HCT116 (cell line): ENCODE data around the gene PARVA. TPM values are rescaled to one million over a fixed set of nuclear protein-coding genes. Genes with fewer than 3 reads are reported as not detected.

Experiments used
- ATAC-seq: fragments of 200-7000 bp; cut with Tn5 transposase; 2 replicates; pipeline ENCODE4 v1.9.1; 2020; ENCODE audit warnings: mild to moderate bottlenecking, moderate library complexity
- BruUV-seq: library from RNA; stranded (reverse); fragments of 400-500 nt; replicated peaks from 2 replicates; lab custom pipeline; 2021; lab: Mats Ljungman, UMichigan
- CTCF ChIA-PET: fragments of 300-600 bp; sonication (Branson Sonifier 250); formaldehyde crosslinking; loops from one replicate; lab custom pipeline; 2021; ENCODE audit warnings: antibody characterized with exemption; lab: Charles Lee
- POLR2A ChIA-PET: fragments of 300-600, 350-600 bp; sonication (Branson Sonifier 250); formaldehyde crosslinking; loops from one replicate; lab custom pipeline; 2021; ENCODE audit warnings: antibody characterized with exemption; lab: Charles Lee
- RAD21 ChIA-PET, 2 experiments: fragments of 300-600 bp; sonication (Branson Sonifier 250); formaldehyde crosslinking; loops; one replicate each; lab custom pipeline; 2023; ENCODE audit warnings: low total read pairs in 2 of 2; ENCODE audit not compliant: uncharacterized antibody in 2 of 2, unreplicated experiment in 2 of 2, low non-redundant PET in 1 of 2; lab: Charles Lee
- DNase-seq: peaks from one replicate; pipeline ENCODE4 v3.0.0-alpha.2; 2010; ENCODE audit warnings: low read depth, low spot score
- H2AFZ ChIP-seq: fragments of 200-600 bp; shearing (Covaris generic), sonication (generic); 2 replicates; pipeline ENCODE4 v1.6.1; 2017; ENCODE audit warnings: low read depth, mixed run types, mixed read lengths, antibody characterized with exemption, low read length; ENCODE audit not compliant: poor library complexity, severe bottlenecking
- H3K27ac ChIP-seq: 2 replicates; pipeline ENCODE4 v1.5.1; 2012; ENCODE audit warnings: low read depth, low read length
- H3K27me3 ChIP-seq: fragments of 200-600 bp; sonication (generic); 2 replicates; pipeline ENCODE4 v1.6.1; 2016; ENCODE audit warnings: mixed run types, low read length, mixed read lengths; ENCODE audit not compliant: insufficient read depth
- H3K36me3 ChIP-seq, 2 experiments: fragments of 200-500 bp in 1 of 2; fragments of 200-600 bp in 1 of 2; sonication (Bioruptor generic) in 1 of 2; sonication (generic) in 1 of 2; 2 replicates each; pipeline versions ENCODE4 v1.5.1 to v1.6.1; 2014 to 2016; ENCODE audit warnings: low read length in 2 of 2, inconsistent platforms in 1 of 2, mixed read lengths in 1 of 2, mixed run types in 1 of 2; ENCODE audit not compliant: insufficient read depth in 2 of 2, control insufficient read depth in 1 of 2
- H3K4me1 ChIP-seq, 2 experiments: fragments of 200-600 bp in 1 of 2; sonication (generic) in 1 of 2; 2 replicates each; pipeline versions ENCODE4 v1.5.1 to v1.6.1; 2012 to 2017; ENCODE audit warnings: low read length in 2 of 2, inconsistent platforms in 1 of 2, mild to moderate bottlenecking in 1 of 2, mixed read lengths in 1 of 2, mixed run types in 1 of 2, moderate library complexity in 1 of 2; ENCODE audit not compliant: insufficient read depth in 2 of 2, control insufficient read depth in 1 of 2
- H3K4me2 ChIP-seq: fragments of 200-600 bp; sonication (generic); 2 replicates; pipeline ENCODE4 v1.6.1; 2017; ENCODE audit warnings: mixed run types, low read length, mixed read lengths
- H3K4me3 ChIP-seq, 2 experiments: fragments of 200-600 bp in 1 of 2; sonication (generic) in 1 of 2; replicated peaks in 1 of 2; 2 replicates each; pipeline ENCODE4 v1.5.1; 2011 to 2016; ENCODE audit warnings: low read length in 2 of 2, control low read depth in 1 of 2, low read depth in 1 of 2, mild to moderate bottlenecking in 1 of 2, mixed read lengths in 1 of 2, mixed run types in 1 of 2
- H3K79me2 ChIP-seq: fragments of 200-600 bp; sonication (generic); 2 replicates; pipeline ENCODE4 v1.6.1; 2017; ENCODE audit warnings: mild to moderate bottlenecking, mixed run types, low read length, moderate library complexity, mixed read lengths; ENCODE audit not compliant: insufficient read depth
- H3K9ac ChIP-seq: fragments of 200-600 bp; sonication (generic); 2 replicates; pipeline ENCODE4 v1.6.1; 2016; ENCODE audit warnings: low read length, mixed read lengths
- H3K9me2 ChIP-seq: fragments of 200-600 bp; sonication (generic), shearing (Covaris generic); 2 replicates; pipeline ENCODE4 v1.6.1; 2017; ENCODE audit warnings: mixed run types, mild to moderate bottlenecking, moderate library complexity; ENCODE audit not compliant: insufficient read depth
- H3K9me3 ChIP-seq, 2 experiments: fragments of 200-500 bp in 1 of 2; fragments of 200-600 bp in 1 of 2; sonication (Bioruptor generic) in 1 of 2; sonication (generic) in 1 of 2; 2 replicates each; pipeline ENCODE4 v1.6.1; 2014 to 2017; ENCODE audit warnings: low read length in 2 of 2, mixed read lengths in 2 of 2, inconsistent platforms in 1 of 2, low read depth in 1 of 2, mild to moderate bottlenecking in 1 of 2, mixed run types in 1 of 2, moderate library complexity in 1 of 2; ENCODE audit not compliant: control insufficient read depth in 1 of 2, insufficient read depth in 1 of 2
- H4K20me1 ChIP-seq: fragments of 200-600 bp; sonication (generic), shearing (Covaris generic); 2 replicates; pipeline ENCODE4 v1.6.1; 2017; ENCODE audit warnings: mixed run types, mild to moderate bottlenecking, moderate library complexity; ENCODE audit not compliant: insufficient read depth
- CTCF ChIP-seq, 3 experiments: fragments of 200-600 bp in 1 of 3; sonication (generic) in 1 of 3; IDR thresholded peaks in 2 of 3; conservative IDR thresholded peaks in 1 of 3; 2 replicates each; pipeline ENCODE4 v1.5.1; 2012 to 2017; ENCODE audit warnings: low read depth in 2 of 3, low read length in 2 of 3, antibody characterized with exemption in 1 of 3, borderline replicate concordance in 1 of 3, control low read depth in 1 of 3, mild to moderate bottlenecking in 1 of 3, mixed read lengths in 1 of 3, mixed run types in 1 of 3, moderate library complexity in 1 of 3; ENCODE audit not compliant: insufficient read depth in 1 of 3
- ELF1 ChIP-seq: IDR thresholded peaks from 2 replicates; pipeline ENCODE4 v1.6.1; 2012; ENCODE audit warnings: low read depth, borderline replicate concordance
- JUND ChIP-seq: IDR thresholded peaks from 2 replicates; pipeline ENCODE4 v1.6.1; 2012
- POLR2A ChIP-seq: IDR thresholded peaks from 2 replicates; pipeline ENCODE4 v1.7.0; 2011; ENCODE audit warnings: borderline replicate concordance; ENCODE audit not compliant: insufficient read depth, insufficient read length; ENCODE audit errors: extremely low read depth
- POLR2AphosphoS5 ChIP-seq: IDR thresholded peaks from 2 replicates; pipeline ENCODE4 v1.6.1; 2011; ENCODE audit warnings: mild to moderate bottlenecking, low read depth, low read length, moderate library complexity
- SP1 ChIP-seq: IDR thresholded peaks from 2 replicates; pipeline ENCODE4 v1.6.1; 2012; ENCODE audit warnings: low read depth
- TCF7L2 ChIP-seq: IDR thresholded peaks from 2 replicates; pipeline ENCODE4 v1.7.0; 2011; ENCODE audit warnings: borderline replicate concordance, inconsistent platforms; ENCODE audit not compliant: insufficient read depth, insufficient read length; ENCODE audit errors: extremely low read depth
- ZBTB33 ChIP-seq: IDR thresholded peaks from 2 replicates; pipeline ENCODE4 v1.6.1; 2011; ENCODE audit warnings: mild to moderate bottlenecking, low read length, moderate library complexity; ENCODE audit not compliant: insufficient replicate concordance; ENCODE audit errors: extremely low read depth
- intact Hi-C: fragments of 100-400 bp; cut with micrococcal nuclease; formaldehyde crosslinking; loops from 2 replicates; pipeline ENCODE4 v1.10.0; 2022
- total RNA-seq: library from RNA; stranded (reverse); gene quantifications from one replicate; pipeline ENCODE4 v1.2.1, GENCODE V29; 2021; ENCODE audit not compliant: unreplicated experiment

PARVA gene
- total RNA-seq, 1 experiment from 2014 or later, result 18.4 TPM

- ChIA-PET CTCF (no interaction called here), POLR2A (no interaction called here)
Measured at GRCh38 chr11:12415342-12415966, 38.1 kb downstream of the PARVA start.

More at GRCh38 chr11:12415342-12415966, 38.1 kb downstream of the PARVA start:
- intact Hi-C loops, result no loop called here
- Histone ChIP-seq H3K4me3 (no peak overlapping the region), H3K27me3 (no peaks in the 10 kb centered on the region), H3K9me3 (no peaks in the 10 kb centered on the region), H4K20me1 (no peaks in the 10 kb centered on the region), H3K9ac (no peak overlapping the region), H3K4me2 (no peak overlapping the region), H2AFZ (no peak overlapping the region), H3K9me2 (no peaks in the 10 kb centered on the region), H3K79me2 (no peaks in the 10 kb centered on the region; the same call in 1 of the 2 replicates), H3K27ac (no peak overlapping the region), H3K4me1 (peaks cover 5 to 24% of the 10 kb centered on the region in 2 experiments; a peak in 3 of 4 replicates), H3K36me3 (no peaks in the 10 kb centered on the region)
- RAD21 ChIA-PET, result no interaction called here
- DNase-seq (no peak), ATAC-seq (no peak)
- no TSS peak for BruUV-seq
- TF ChIP-seq ZBTB33 (no peak), POLR2AphosphoS5 (no peak), TCF7L2 (no peak), SP1 (no peak), POLR2A (no peak), ELF1 (no peak), JUND (no peak), CTCF (IDR thresholded peaks at IDR 0.05 in 2 of 3, conservative IDR thresholded peaks at IDR 0.05 in 1 of 3; ENCODE audit: borderline replicate concordance in 1 of 3, insufficient read depth in 1 of 3, low read depth in 2 of 3, low read length in 2 of 3) (no peak)
